NCI-H187 treated with DMSO at 0.1 percent for 48 hours (cell line): ENCODE measurements around the gene PELI2.

Experiments
- DNase-seq: peaks from one replicate; lab custom pipeline; 2025; lab: John Stamatoyannopoulos, UW

PELI2 gene

GRCh38 chr14:56119201-56119981 lies 1.2 kb downstream of the PELI2 start:
- no peak for DNase-seq

- DNase-seq: no peak
These were observed 2.0 kb downstream of the PELI2 start for GRCh38 chr14:56120091-56120691.

- no peak for DNase-seq
These were observed 3.6 kb downstream of the PELI2 start for GRCh38 chr14:56121816-56122215.

GRCh38 chr14:56122301-56122700 lies 4.1 kb downstream of the PELI2 start:
- DNase-seq: no peak

- DNase-seq: no peak
These were observed 6.1 kb downstream of the PELI2 start for GRCh38 chr14:56124327-56124726.

- no peak for DNase-seq
These were observed 7.8 kb downstream of the PELI2 start for GRCh38 chr14:56125772-56126636.

- DNase-seq: no peak
These were observed 8.4 kb downstream of the PELI2 start for GRCh38 chr14:56126637-56126913.

- DNase-seq: no peak
These were observed 8.9 kb downstream of the PELI2 start for GRCh38 chr14:56127156-56127555.

GRCh38 chr14:56129092-56129491 lies 10.9 kb downstream of the PELI2 start:
- no peak for DNase-seq

- no peak for DNase-seq
These were observed 11.7 kb downstream of the PELI2 start for GRCh38 chr14:56129933-56130332.

- peak; percentile 67 for DNase-seq
These were observed 13.0 kb downstream of the PELI2 start for GRCh38 chr14:56131004-56131864.

GRCh38 chr14:56131865-56132833 lies 13.9 kb downstream of the PELI2 start:
- DNase-seq: no peak

- no peak for DNase-seq
These were observed 15.3 kb downstream of the PELI2 start for GRCh38 chr14:56133547-56133946.

GRCh38 chr14:56135001-56135400 lies 16.8 kb downstream of the PELI2 start:
- DNase-seq: no peak

GRCh38 chr14:56135668-56136067 lies 17.5 kb downstream of the PELI2 start:
- DNase-seq: no peak

GRCh38 chr14:56136571-56137452 lies 18.6 kb downstream of the PELI2 start:
- no peak for DNase-seq

GRCh38 chr14:56137453-56137807 lies 19.2 kb downstream of the PELI2 start:
- DNase-seq: no peak

- DNase-seq: no peak
These were observed 19.6 kb downstream of the PELI2 start for GRCh38 chr14:56137849-56138248.

GRCh38 chr14:56138928-56139327 lies 20.7 kb downstream of the PELI2 start:
- DNase-seq: no peak

GRCh38 chr14:56142314-56142713 lies 24.1 kb downstream of the PELI2 start:
- no peak for DNase-seq
